Esophagus muscularis mucosa (tissue), 4 donors: ENCODE data around the gene EPHA2. TPM values are rescaled to one million over a fixed set of nuclear protein-coding genes. Genes with fewer than 3 reads are reported as not detected.

Source experiments
- DNase-seq: peaks from one replicate; pipeline ENCODE4 v3.0.0-alpha.2; 2017; ENCODE audit errors: extremely low spot score
- H3K27ac ChIP-seq, 4 donors: fragments of 200-600 bp; sonication (generic); replicated peaks in 1 of 4; 1 replicate in 3 of 4; 2 replicates in 1 of 4; pipeline ENCODE4 v1.5.1; 2016 to 2019; ENCODE audit warnings: mild to moderate bottlenecking in 1 of 4
- H3K27me3 ChIP-seq, 4 donors: fragments of 200-600 bp; sonication (generic); one replicate each; pipeline versions ENCODE4 v1.5.1 to v1.6.0; 2016 to 2019
- H3K36me3 ChIP-seq, 4 donors: fragments of 200-600 bp; sonication (generic); one replicate each; pipeline ENCODE4 v1.5.1; 2016 to 2019
- H3K4me1 ChIP-seq, 4 donors: fragments of 200-600 bp; sonication (generic); one replicate each; pipeline ENCODE4 v1.5.1; 2016 to 2019
- H3K4me3 ChIP-seq, 4 donors: fragments of 200-600 bp; sonication (generic); 1 replicate in 2 of 4; 2 replicates in 2 of 4; pipeline ENCODE4 v1.5.1; 2016 to 2019; ENCODE audit warnings: mild to moderate bottlenecking in 4 of 4, moderate library complexity in 1 of 4
- H3K9me3 ChIP-seq, 4 donors: fragments of 200-600 bp; sonication (generic); 1 replicate in 3 of 4; 2 replicates in 1 of 4; pipeline ENCODE4 v1.5.1; 2016 to 2019
- CTCF ChIP-seq, 3 experiments: fragments of 200-600 bp in 2 of 3; fragments of 450-650 bp in 1 of 3; sonication (generic) in 2 of 3; IDR thresholded peaks; one replicate each; pipeline ENCODE4 v1.5.1; 2017 to 2019; ENCODE audit warnings: antibody characterized with exemption in 3 of 3, mild to moderate bottlenecking in 2 of 3, moderate library complexity in 1 of 3
- EP300 ChIP-seq: sonication (generic); formaldehyde crosslinking; IDR thresholded peaks from one replicate; pipeline ENCODE4 v1.6.1; 2017; ENCODE audit warnings: antibody characterized with exemption
- POLR2A ChIP-seq: fragments of 450-650 bp; IDR thresholded peaks from one replicate; pipeline ENCODE4 v1.6.1; 2017; ENCODE audit warnings: antibody characterized with exemption, moderate library complexity, mild to moderate bottlenecking, low read depth
- POLR2AphosphoS5 ChIP-seq, 2 donors: sonication (generic); formaldehyde crosslinking; IDR thresholded peaks; one replicate each; pipeline ENCODE4 v1.6.1; 2017; ENCODE audit warnings: antibody characterized with exemption in 2 of 2
- WGBS: methylation state at CpG from one replicate; pipeline ENCODE4 v1.1.5; 2018; 5-methylcytosine and 5-hydroxymethylcytosine counted together
- intact Hi-C: fragments of 100-400 bp; cut with DNase I; formaldehyde crosslinking; loops from one replicate; pipeline ENCODE4 v1.15.1; 2023
- total RNA-seq, 4 donors: library from RNA; depleted of rRNA; stranded (reverse); fragments of >200 nt; gene quantifications; one replicate each; pipeline versions ENCODE4 v1.1.0 to v1.2.1, GENCODE V29; 2016

The EPHA2 gene
- total RNA-seq, 4 donors from 2014 or later = 5.8 to 15.7 (median 11.3) TPM

- no peak for DNase-seq
- H3K36me3 ChIP-seq = no peaks in the 10 kb centered on the region
- WGBS = 18% methylated on average over 11 of the region's 60 CpGs
- intact Hi-C loops = no loop called here
- no peaks in the 10 kb centered on the region for H3K9me3 ChIP-seq
- peak overlapping the region; percentile 61 to 68 (median 64) for H3K4me3 ChIP-seq
- H3K27ac ChIP-seq = no peak overlapping the region
- peaks cover 10 to 33% (median 26%) of the 10 kb centered on the region in 4 donors for H3K4me1 ChIP-seq
- TF ChIP-seq POLR2AphosphoS5 (IDR thresholded peaks at IDR 0.05) (no peak), CTCF (IDR thresholded peaks at IDR 0.05) (no peak)
- peaks cover 0 to 6% (median 0%) of the 10 kb centered on the region in 4 donors for H3K27me3 ChIP-seq
Measured at GRCh38 chr1:16167331-16168143, 11.7 kb upstream of the EPHA2 start.

GRCh38 chr1:16166117-16166516 lies 10.2 kb upstream of the EPHA2 start:
- Histone ChIP-seq H3K9me3 (no peaks in the 10 kb centered on the region), H3K4me1 (peaks cover 10 to 33% (median 26%) of the 10 kb centered on the region in 4 donors), H3K27ac (no peak overlapping the region), H3K4me3 (no peak overlapping the region), H3K36me3 (no peaks in the 10 kb centered on the region), H3K27me3 (peaks cover 0 to 6% (median 0%) of the 10 kb centered on the region in 4 donors)
- intact Hi-C loops = no loop called here
- 50% methylated on average over 2 of the region's 2 CpGs for WGBS
- no peak for TF ChIP-seq POLR2A
- TF ChIP-seq POLR2AphosphoS5 (IDR thresholded peaks at IDR 0.05) = no peak
- TF ChIP-seq EP300 = no peak
- TF ChIP-seq CTCF (IDR thresholded peaks at IDR 0.05) = no peak
- no peak for DNase-seq

GRCh38 chr1:16165548-16165947 lies 9.7 kb upstream of the EPHA2 start:
- TF ChIP-seq CTCF (IDR thresholded peaks at IDR 0.05) (no peak), POLR2A (no peak), EP300 (no peak), POLR2AphosphoS5 (IDR thresholded peaks at IDR 0.05) (no peak)
- intact Hi-C loops = no loop called here
- Histone ChIP-seq H3K36me3 (no peaks in the 10 kb centered on the region), H3K27me3 (peaks cover 0 to 6% (median 0%) of the 10 kb centered on the region in 4 donors), H3K9me3 (no peaks in the 10 kb centered on the region), H3K27ac (no peak overlapping the region), H3K4me3 (no peak overlapping the region), H3K4me1 (peaks cover 10 to 33% (median 26%) of the 10 kb centered on the region in 4 donors)
- DNase-seq = no peak
- 88% methylated on average over 7 of the region's 7 CpGs for WGBS

- H3K4me3 ChIP-seq = no peak overlapping the region
- intact Hi-C loops = no loop called here
- peak overlapping the region in 1 of 4 donors; percentile 16 for H3K27ac ChIP-seq
- H3K9me3 ChIP-seq = no peaks in the 10 kb centered on the region
- no peak for DNase-seq
- H3K36me3 ChIP-seq = no peaks in the 10 kb centered on the region
- H3K27me3 ChIP-seq = peaks cover 0 to 6% (median 0%) of the 10 kb centered on the region in 4 donors
- TF ChIP-seq POLR2A (no peak), POLR2AphosphoS5 (IDR thresholded peaks at IDR 0.05) (no peak), CTCF (IDR thresholded peaks at IDR 0.05) (no peak), EP300 (no peak)
- peaks cover 10 to 33% (median 26%) of the 10 kb centered on the region in 4 donors for H3K4me1 ChIP-seq
- 61% methylated on average over 5 of the region's 5 CpGs for WGBS
Measured at GRCh38 chr1:16165073-16165364, 9.2 kb upstream of the EPHA2 start.
